ENCODE data around the gene ANKS4B. TPM values are rescaled to one million over a fixed set of nuclear protein-coding genes. Genes with fewer than 3 reads are reported as not detected.

Gene ANKS4B
- polyA plus RNA-seq, 1 donor from 2014 or later: not detected

DNA sequence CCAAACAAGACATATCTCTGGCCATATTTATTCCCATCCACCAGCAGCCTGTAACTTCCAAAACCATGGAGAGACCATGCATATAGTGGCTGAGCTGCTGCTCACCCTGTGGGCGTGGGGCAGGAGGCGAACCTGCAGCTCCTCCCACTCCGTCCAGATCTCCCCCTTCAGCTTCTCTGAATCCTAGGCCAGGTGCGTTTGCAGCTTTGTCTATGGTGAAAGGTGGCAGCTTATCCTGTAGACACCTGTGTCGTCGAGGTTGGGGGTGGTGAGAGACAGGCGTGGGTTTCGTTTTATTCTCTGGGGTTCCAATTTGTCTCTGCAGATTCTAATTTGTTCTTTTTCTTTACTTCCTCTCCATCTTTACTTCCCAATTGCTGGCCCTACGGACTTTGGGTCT lies 9.7 kb upstream of the ANKS4B start:
- H2AFZ ChIP-seq (ENCODE audit: low read depth, low read length): no peak overlapping the region
- TF ChIP-seq SMC3 (conservative IDR thresholded peaks at IDR 0.05; ENCODE audit: poor library complexity): no peak
- TF ChIP-seq, protein P1, sequence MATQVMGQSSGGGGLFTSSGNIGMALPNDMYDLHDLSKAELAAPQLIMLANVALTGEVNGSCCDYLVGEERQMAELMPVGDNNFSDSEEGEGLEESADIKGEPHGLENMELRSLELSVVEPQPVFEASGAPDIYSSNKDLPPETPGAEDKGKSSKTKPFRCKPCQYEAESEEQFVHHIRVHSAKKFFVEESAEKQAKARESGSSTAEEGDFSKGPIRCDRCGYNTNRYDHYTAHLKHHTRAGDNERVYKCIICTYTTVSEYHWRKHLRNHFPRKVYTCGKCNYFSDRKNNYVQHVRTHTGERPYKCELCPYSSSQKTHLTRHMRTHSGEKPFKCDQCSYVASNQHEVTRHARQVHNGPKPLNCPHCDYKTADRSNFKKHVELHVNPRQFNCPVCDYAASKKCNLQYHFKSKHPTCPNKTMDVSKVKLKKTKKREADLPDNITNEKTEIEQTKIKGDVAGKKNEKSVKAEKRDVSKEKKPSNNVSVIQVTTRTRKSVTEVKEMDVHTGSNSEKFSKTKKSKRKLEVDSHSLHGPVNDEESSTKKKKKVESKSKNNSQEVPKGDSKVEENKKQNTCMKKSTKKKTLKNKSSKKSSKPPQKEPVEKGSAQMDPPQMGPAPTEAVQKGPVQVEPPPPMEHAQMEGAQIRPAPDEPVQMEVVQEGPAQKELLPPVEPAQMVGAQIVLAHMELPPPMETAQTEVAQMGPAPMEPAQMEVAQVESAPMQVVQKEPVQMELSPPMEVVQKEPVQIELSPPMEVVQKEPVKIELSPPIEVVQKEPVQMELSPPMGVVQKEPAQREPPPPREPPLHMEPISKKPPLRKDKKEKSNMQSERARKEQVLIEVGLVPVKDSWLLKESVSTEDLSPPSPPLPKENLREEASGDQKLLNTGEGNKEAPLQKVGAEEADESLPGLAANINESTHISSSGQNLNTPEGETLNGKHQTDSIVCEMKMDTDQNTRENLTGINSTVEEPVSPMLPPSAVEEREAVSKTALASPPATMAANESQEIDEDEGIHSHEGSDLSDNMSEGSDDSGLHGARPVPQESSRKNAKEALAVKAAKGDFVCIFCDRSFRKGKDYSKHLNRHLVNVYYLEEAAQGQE (IDR thresholded peaks at IDR 0.05; ENCODE audit: borderline replicate concordance): no peak
- TF ChIP-seq MXI1 (conservative IDR thresholded peaks at IDR 0.05; ENCODE audit: poor library complexity, severe bottlenecking): no peak
- TF ChIP-seq, protein P2, sequence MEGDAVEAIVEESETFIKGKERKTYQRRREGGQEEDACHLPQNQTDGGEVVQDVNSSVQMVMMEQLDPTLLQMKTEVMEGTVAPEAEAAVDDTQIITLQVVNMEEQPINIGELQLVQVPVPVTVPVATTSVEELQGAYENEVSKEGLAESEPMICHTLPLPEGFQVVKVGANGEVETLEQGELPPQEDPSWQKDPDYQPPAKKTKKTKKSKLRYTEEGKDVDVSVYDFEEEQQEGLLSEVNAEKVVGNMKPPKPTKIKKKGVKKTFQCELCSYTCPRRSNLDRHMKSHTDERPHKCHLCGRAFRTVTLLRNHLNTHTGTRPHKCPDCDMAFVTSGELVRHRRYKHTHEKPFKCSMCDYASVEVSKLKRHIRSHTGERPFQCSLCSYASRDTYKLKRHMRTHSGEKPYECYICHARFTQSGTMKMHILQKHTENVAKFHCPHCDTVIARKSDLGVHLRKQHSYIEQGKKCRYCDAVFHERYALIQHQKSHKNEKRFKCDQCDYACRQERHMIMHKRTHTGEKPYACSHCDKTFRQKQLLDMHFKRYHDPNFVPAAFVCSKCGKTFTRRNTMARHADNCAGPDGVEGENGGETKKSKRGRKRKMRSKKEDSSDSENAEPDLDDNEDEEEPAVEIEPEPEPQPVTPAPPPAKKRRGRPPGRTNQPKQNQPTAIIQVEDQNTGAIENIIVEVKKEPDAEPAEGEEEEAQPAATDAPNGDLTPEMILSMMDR (IDR thresholded peaks at IDR 0.05; ENCODE audit: poor library complexity, severe bottlenecking): no peak
- no peak for TF ChIP-seq TAF1 (IDR thresholded peaks at IDR 0.05; ENCODE audit: low read depth)
- no peak for TF ChIP-seq POLR2AphosphoS5 (IDR thresholded peaks at IDR 0.05)
- no peak for TF ChIP-seq EZH2 (IDR thresholded peaks at IDR 0.05; ENCODE audit: borderline replicate concordance, insufficient read depth, low read length, poor library complexity, severe bottlenecking)
- TF ChIP-seq RAD21 (conservative IDR thresholded peaks at IDR 0.05): no peak
- TF ChIP-seq EP300 (conservative IDR thresholded peaks at IDR 0.05; ENCODE audit: poor library complexity, severe bottlenecking): no peak
- H3K79me2 ChIP-seq (replicated peaks; ENCODE audit: insufficient read depth, low read length): no peaks in the 10 kb centered on the region
- no peak overlapping the region for H3K27ac ChIP-seq (ENCODE audit: low read length)
- H3K4me2 ChIP-seq (ENCODE audit: low read length): no peak overlapping the region
- H3K9me2 ChIP-seq (ENCODE audit: insufficient read depth, low read length): no peaks in the 10 kb centered on the region
- no peaks in the 10 kb centered on the region for H3K36me3 ChIP-seq (ENCODE audit: insufficient read depth, low read length)
- no peaks in the 10 kb centered on the region for H3K27me3 ChIP-seq (ENCODE audit: insufficient read depth, low read depth, low read length)
- H3K9ac ChIP-seq (ENCODE audit: low read length): no peak overlapping the region
- H4K20me1 ChIP-seq (ENCODE audit: insufficient read depth): no peaks in the 10 kb centered on the region
- no peaks in the 10 kb centered on the region for H3K9me3 ChIP-seq (ENCODE audit: low read length)
- no peaks in the 10 kb centered on the region for H3F3A ChIP-seq (ENCODE audit: insufficient read depth, low read length, poor library complexity, severe bottlenecking)
- no peak overlapping the region for H3K4me3 ChIP-seq (ENCODE audit: low read length)

DNA sequence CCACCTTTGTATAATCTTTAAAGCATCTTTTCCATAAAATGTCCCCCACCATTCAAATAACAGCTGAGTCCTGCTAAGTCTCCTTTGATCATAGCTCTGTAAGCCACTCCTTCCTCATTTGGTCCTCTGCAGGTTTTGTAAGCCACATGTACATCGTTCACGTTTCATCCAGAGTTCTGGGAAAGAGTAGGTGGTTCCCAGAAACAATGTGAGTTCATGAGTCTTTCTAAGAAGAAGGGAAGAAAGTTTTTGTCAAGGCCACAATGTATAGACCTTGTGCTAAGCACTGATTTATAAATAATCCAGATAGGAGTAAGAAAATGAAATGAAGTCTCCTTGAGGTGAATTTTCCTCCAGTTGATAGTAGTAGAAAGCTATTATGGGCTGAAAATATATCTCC lies 8.7 kb upstream of the ANKS4B start:
- Histone ChIP-seq H3K36me3 (ENCODE audit: insufficient read depth, low read length) (no peaks in the 10 kb centered on the region), H2AFZ (ENCODE audit: low read depth, low read length) (no peak overlapping the region), H3K9me3 (ENCODE audit: low read length) (no peaks in the 10 kb centered on the region), H3K27me3 (ENCODE audit: insufficient read depth, low read depth, low read length) (no peaks in the 10 kb centered on the region), H3K4me3 (ENCODE audit: low read length) (no peak overlapping the region), H3K79me2 (replicated peaks; ENCODE audit: insufficient read depth, low read length) (no peaks in the 10 kb centered on the region), H3K4me2 (ENCODE audit: low read length) (no peak overlapping the region), H3K9me2 (ENCODE audit: insufficient read depth, low read length) (no peaks in the 10 kb centered on the region), H4K20me1 (ENCODE audit: insufficient read depth) (no peaks in the 10 kb centered on the region), H3F3A (ENCODE audit: insufficient read depth, low read length, poor library complexity, severe bottlenecking) (no peaks in the 10 kb centered on the region), H3K9ac (ENCODE audit: low read length) (no peak overlapping the region), H3K27ac (ENCODE audit: low read length) (no peak overlapping the region)
- TF ChIP-seq, protein P2 (IDR thresholded peaks at IDR 0.05; ENCODE audit: poor library complexity, severe bottlenecking): no peak
- TF ChIP-seq TAF1 (IDR thresholded peaks at IDR 0.05; ENCODE audit: low read depth) (no peak), SMC3 (conservative IDR thresholded peaks at IDR 0.05; ENCODE audit: poor library complexity) (no peak), EP300 (conservative IDR thresholded peaks at IDR 0.05; ENCODE audit: poor library complexity, severe bottlenecking) (no peak), RAD21 (conservative IDR thresholded peaks at IDR 0.05) (no peak), POLR2AphosphoS5 (IDR thresholded peaks at IDR 0.05) (no peak), EZH2 (IDR thresholded peaks at IDR 0.05; ENCODE audit: borderline replicate concordance, insufficient read depth, low read length, poor library complexity, severe bottlenecking) (no peak)
- TF ChIP-seq, protein P1 (IDR thresholded peaks at IDR 0.05; ENCODE audit: borderline replicate concordance): no peak
